ENCODE measurements around the gene CDC6. TPM values are rescaled to one million over a fixed set of nuclear protein-coding genes. Genes with fewer than 3 reads are reported as not detected.

CDC6 gene
- total RNA-seq = 7.7 and 16.1 TPM in 2 replicates
- 7.2 and 20.1 TPM in 2 replicates for polyA plus RNA-seq

GRCh38 chr17:40287494-40288369 is at the start of gene CDC6:
Gene CDC6 (plus strand): TSS chr17:40287879. CDS start chr17:40289421, 1,542 bp downstream.
- no peak for TF ChIP-seq CTCF (IDR thresholded peaks at IDR 0.05; ENCODE audit: low read depth, low read length)
- peak; percentile 99 for DNase-seq (ENCODE audit: low read depth in 1 of 2, low spot score in 1 of 2)
- peak within 1 kb of the TSS; percentile 57 for H3K4me3 ChIP-seq

GRCh38 chr17:40241252-40241834 is 46.3 kb upstream of the CDC6 start:
- Histone ChIP-seq H3K4me3 (no peak overlapping the region), H3K27ac (peak overlapping the region; percentile 39), H3K36me3 (no peaks in the 10 kb centered on the region), H3K9me3 (ENCODE audit: low read depth) (no peaks in the 10 kb centered on the region), H3K4me1 (ENCODE audit: low read depth) (no peaks in the 10 kb centered on the region), H3K27me3 (no peaks in the 10 kb centered on the region)
- TF ChIP-seq CTCF (IDR thresholded peaks at IDR 0.05; ENCODE audit: low read depth, low read length) = no peak
- DNase-seq (ENCODE audit: low read depth in 1 of 2, low spot score in 1 of 2) = no peak

More at GRCh38 chr17:40287494-40288369, at the start of gene CDC6:
- Histone ChIP-seq H3K4me1 (ENCODE audit: low read depth) (no peaks in the 10 kb centered on the region), H3K36me3 (peaks cover 2% of the 10 kb centered on the region), H3K9me3 (ENCODE audit: low read depth) (no peaks in the 10 kb centered on the region), H3K27ac (peak within 1 kb of the TSS; percentile 61), H3K27me3 (no peaks in the 10 kb centered on the region)

DNA sequence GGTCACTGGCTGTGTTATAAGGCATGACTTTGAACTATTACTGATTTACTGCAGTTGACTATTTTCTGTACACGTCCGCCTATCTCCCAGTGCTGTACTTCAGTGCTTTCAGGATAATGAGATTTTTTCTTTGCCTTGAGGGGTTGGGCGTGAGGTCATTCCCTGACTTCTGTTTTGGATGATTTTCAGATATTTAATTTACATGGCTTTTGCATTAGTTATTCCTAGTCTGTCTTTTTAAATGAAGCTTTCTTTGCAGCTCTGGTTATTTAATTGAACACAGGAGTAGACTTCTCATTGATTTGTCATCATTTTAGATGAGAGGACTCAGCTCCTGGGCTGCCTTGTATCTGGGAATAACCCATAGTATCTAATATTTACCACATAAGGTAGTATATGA is 44.9 kb upstream of the CDC6 start:
- no peaks in the 10 kb centered on the region for H3K4me1 ChIP-seq (ENCODE audit: low read depth)

GRCh38 chr17:40243761-40244160 is 43.9 kb upstream of the CDC6 start:
- Histone ChIP-seq H3K4me1 (ENCODE audit: low read depth) (peaks cover 5% of the 10 kb centered on the region), H3K36me3 (no peaks in the 10 kb centered on the region), H3K27ac (no peak overlapping the region), H3K4me3 (no peak overlapping the region), H3K27me3 (no peaks in the 10 kb centered on the region), H3K9me3 (ENCODE audit: low read depth) (no peaks in the 10 kb centered on the region)
- DNase-seq (ENCODE audit: low read depth in 1 of 2, low spot score in 1 of 2) = no peak
- no peak for TF ChIP-seq CTCF (IDR thresholded peaks at IDR 0.05; ENCODE audit: low read depth, low read length)

More for the DNA sequence above, 44.9 kb upstream of the CDC6 start:
- no peak for DNase-seq (ENCODE audit: low read depth in 1 of 2, low spot score in 1 of 2)
- Histone ChIP-seq H3K4me3 (no peak overlapping the region), H3K27me3 (no peaks in the 10 kb centered on the region), H3K36me3 (no peaks in the 10 kb centered on the region), H3K27ac (no peak overlapping the region), H3K9me3 (ENCODE audit: low read depth) (no peaks in the 10 kb centered on the region)
- no peak for TF ChIP-seq CTCF (IDR thresholded peaks at IDR 0.05; ENCODE audit: low read depth, low read length)

- TF ChIP-seq CTCF (IDR thresholded peaks at IDR 0.05; ENCODE audit: low read depth, low read length) = no peak
- H3K4me1 ChIP-seq (ENCODE audit: low read depth) = peaks cover 6% of the 10 kb centered on the region
- no peak overlapping the region for H3K4me3 ChIP-seq
Measured at GRCh38 chr17:40244255-40244654, 43.4 kb upstream of the CDC6 start.

More at GRCh38 chr17:40244255-40244654, 43.4 kb upstream of the CDC6 start:
- H3K9me3 ChIP-seq (ENCODE audit: low read depth) = no peaks in the 10 kb centered on the region
- H3K27ac ChIP-seq = no peak overlapping the region
- DNase-seq (ENCODE audit: low read depth in 1 of 2, low spot score in 1 of 2) = no peak
- H3K27me3 ChIP-seq = no peaks in the 10 kb centered on the region
- H3K36me3 ChIP-seq = no peaks in the 10 kb centered on the region

All from cardiac muscle cell (in vitro differentiated cells and primary cell).